ENCODE measurements around the gene NKD2.

Gene NKD2

GRCh38 chr5:1041225-1042143 is 32.9 kb downstream of the NKD2 start:
- DNase-seq (ENCODE audit: low read depth in 1 of 2, low spot score in 1 of 2), result no peak

- no peak for DNase-seq (ENCODE audit: low read depth in 1 of 2, low spot score in 1 of 2)
These were observed 34.0 kb downstream of the NKD2 start for GRCh38 chr5:1042626-1043025.

- DNase-seq (ENCODE audit: low read depth in 1 of 2, low spot score in 1 of 2), result no peak
These were observed 34.7 kb downstream of the NKD2 start for GRCh38 chr5:1043327-1043726.

GRCh38 chr5:1044117-1044516 is 35.5 kb downstream of the NKD2 start:
- DNase-seq (ENCODE audit: low read depth in 1 of 2, low spot score in 1 of 2), result no peak

- no peak for DNase-seq (ENCODE audit: low read depth in 1 of 2, low spot score in 1 of 2)
These were observed 37.5 kb downstream of the NKD2 start for GRCh38 chr5:1045960-1046560.

GRCh38 chr5:1047332-1047965 is 38.8 kb downstream of the NKD2 start:
- DNase-seq (ENCODE audit: low read depth in 1 of 2, low spot score in 1 of 2), result no peak

- no peak for DNase-seq (ENCODE audit: low read depth in 1 of 2, low spot score in 1 of 2)
These were observed 39.6 kb downstream of the NKD2 start for GRCh38 chr5:1048162-1048721.

- no peak for DNase-seq (ENCODE audit: low read depth in 1 of 2, low spot score in 1 of 2)
These were observed 40.5 kb downstream of the NKD2 start for GRCh38 chr5:1048861-1049838.

GRCh38 chr5:1050423-1051365 is 42.1 kb downstream of the NKD2 start:
- no peak for DNase-seq (ENCODE audit: low read depth in 1 of 2, low spot score in 1 of 2)

GRCh38 chr5:1051366-1051720 is 42.7 kb downstream of the NKD2 start:
- DNase-seq (ENCODE audit: low read depth in 1 of 2, low spot score in 1 of 2), result no peak

- no peak for DNase-seq (ENCODE audit: low read depth in 1 of 2, low spot score in 1 of 2)
These were observed 43.5 kb downstream of the NKD2 start for GRCh38 chr5:1052076-1052475.

- no peak for DNase-seq (ENCODE audit: low read depth in 1 of 2, low spot score in 1 of 2)
These were observed 44.2 kb downstream of the NKD2 start for GRCh38 chr5:1052641-1053390.

- DNase-seq (ENCODE audit: low read depth in 1 of 2, low spot score in 1 of 2), result no peak
These were observed 44.9 kb downstream of the NKD2 start for GRCh38 chr5:1053391-1054017.

GRCh38 chr5:1054018-1054798 is 45.6 kb downstream of the NKD2 start:
- no peak for DNase-seq (ENCODE audit: low read depth in 1 of 2, low spot score in 1 of 2)

GRCh38 chr5:1054799-1055775 is 46.5 kb downstream of the NKD2 start:
- DNase-seq (ENCODE audit: low read depth in 1 of 2, low spot score in 1 of 2), result no peak

GRCh38 chr5:1055896-1056610 is 47.5 kb downstream of the NKD2 start:
- DNase-seq (ENCODE audit: low read depth in 1 of 2, low spot score in 1 of 2), result no peak
